ENCODE results near the gene NLK.
"Not testable (repeated sequence)": the region's sequence is repeated elsewhere in the genome, so short reads cannot be mapped to it uniquely, and the experiment has no call there.

NLK gene

GRCh38 chr17:28204751-28205150, 162.3 kb downstream of the NLK start:
- FAIRE-seq, result no peak

- FAIRE-seq, result no peak
Measured at GRCh38 chr17:28206292-28206691, 163.8 kb downstream of the NLK start.

GRCh38 chr17:28211811-28212210, 169.3 kb downstream of the NLK start:
- FAIRE-seq, result no peak

- FAIRE-seq, result not testable (repeated sequence)
Measured at GRCh38 chr17:28213578-28213977, 171.1 kb downstream of the NLK start.

- FAIRE-seq, result no peak
Measured at GRCh38 chr17:28216052-28216451, 173.6 kb downstream of the NLK start.

- FAIRE-seq, result no peak
Measured at GRCh38 chr17:28216528-28216927, 174.1 kb downstream of the NLK start.

GRCh38 chr17:28219771-28220170, 177.3 kb downstream of the NLK start:
- no peak for FAIRE-seq

GRCh38 chr17:28221751-28222414, 179.4 kb downstream of the NLK start:
- FAIRE-seq, result no peak

- FAIRE-seq, result no peak
Measured at GRCh38 chr17:28225271-28225670, 182.8 kb downstream of the NLK start.

GRCh38 chr17:28225867-28226266, 183.4 kb downstream of the NLK start:
- FAIRE-seq, result no peak

- no peak for FAIRE-seq
Measured at GRCh38 chr17:28226563-28227315, 184.3 kb downstream of the NLK start.

- FAIRE-seq, result no peak
Measured at GRCh38 chr17:28227316-28228108, 185.0 kb downstream of the NLK start.

GRCh38 chr17:28228109-28228840, 185.8 kb downstream of the NLK start:
- FAIRE-seq, result no peak

GRCh38 chr17:28228986-28229729, 186.7 kb downstream of the NLK start:
- FAIRE-seq, result no peak

- FAIRE-seq, result no peak
Measured at GRCh38 chr17:28230011-28230410, 187.5 kb downstream of the NLK start.

- FAIRE-seq, result not testable (repeated sequence)
Measured at GRCh38 chr17:28230607-28231006, 188.1 kb downstream of the NLK start.

GRCh38 chr17:28231624-28232023, 189.1 kb downstream of the NLK start:
- not testable (repeated sequence) for FAIRE-seq

GRCh38 chr17:28232966-28233870, 190.7 kb downstream of the NLK start:
- not testable (repeated sequence) for FAIRE-seq

- FAIRE-seq, result not testable (repeated sequence)
Measured at GRCh38 chr17:28233872-28234856, 191.7 kb downstream of the NLK start.

Data from endometrium (tissue), 2 donors.